Measurements from ENCODE around the gene BIN2. TPM values are rescaled to one million over a fixed set of nuclear protein-coding genes. Genes with fewer than 3 reads are reported as not detected.

Gene BIN2
- total and polyA plus RNA-seq, 9 of the 15 experiments (the other 6 are each of a cell fraction or from before 2014, with no cell fraction given) = 0.04 to 0.39 (median 0.25) TPM; not detected in 1

DNA sequence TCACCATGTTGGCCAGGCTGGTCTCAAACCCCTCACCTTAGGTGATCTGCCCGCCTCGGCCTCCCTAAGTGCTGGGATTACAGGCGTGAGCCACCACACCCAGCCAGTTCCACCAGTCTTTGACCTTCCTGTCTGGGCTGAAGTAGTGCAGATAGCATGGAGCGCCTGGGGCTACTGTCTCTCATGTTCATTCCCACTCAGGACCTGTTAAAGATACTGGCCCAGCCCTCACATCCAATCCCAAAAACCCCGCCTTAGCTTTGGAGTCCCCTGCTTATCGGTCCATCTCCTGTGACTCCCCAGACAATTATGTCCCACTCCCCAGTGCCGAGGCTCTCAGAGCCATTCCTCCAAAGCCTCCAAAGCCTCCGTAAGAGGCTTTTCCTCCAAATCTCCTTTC is 34.5 kb upstream of the BIN2 start:
- ATAC-seq (no peak), FAIRE-seq (no peak), DNase-seq (ENCODE audit: extremely low read depth in 1 of 4, low spot score in 3 of 4) (no peak)
- Histone ChIP-seq H2AFZ (ENCODE audit: low read depth, low read length) (no peak overlapping the region), H4K20me1 (replicated peaks; ENCODE audit: control insufficient read depth, insufficient read depth, low read length) (no peaks in the 10 kb centered on the region), H3K4me3 (no peak overlapping the region), H3K4me2 (ENCODE audit: insufficient read depth, low read length) (no peak overlapping the region), H3K27me3 (ENCODE audit: control insufficient read depth in 2 of 2, insufficient read depth in 2 of 2, low read length in 2 of 2) (no peaks in the 10 kb centered on the region), H3K4me1 (replicated peaks in 1 of 2; ENCODE audit: control insufficient read depth in 2 of 2, insufficient read depth in 2 of 2, low read length in 2 of 2) (peaks cover 14 to 26% of the 10 kb centered on the region in 2 experiments), H3K9me3 (replicated peaks; ENCODE audit: control insufficient read depth, insufficient read depth, low read depth, low read length) (no peaks in the 10 kb centered on the region), H3K9ac (ENCODE audit: insufficient read depth in 1 of 2, low read depth in 2 of 2, low read length in 2 of 2) (no peak overlapping the region), H3K9me1 (ENCODE audit: control insufficient read depth, insufficient read depth, low read length) (no peaks in the 10 kb centered on the region), H3K36me3 (ENCODE audit: control insufficient read depth, insufficient read depth, low read length) (no peaks in the 10 kb centered on the region), H3K79me2 (ENCODE audit: control insufficient read depth, insufficient read depth, low read length) (no peaks in the 10 kb centered on the region), H3K27ac (ENCODE audit: extremely low read depth, low read depth, low read length) (no peak overlapping the region)
- ChIA-PET CTCF (ENCODE audit: low intra/inter-chr PET ratio) (no interaction called here), POLR2A (no interaction called here)
- 75% methylated on average over 6 of the region's 8 CpGs for WGBS (ENCODE audit: insufficient coverage, low coverage, missing lambda C conversion rate)
- intact Hi-C loops (cut with micrococcal nuclease) (no loop called here), in situ Hi-C loops (cut with MboI) (no loop called here)
- TF ChIP-seq, protein P1, sequence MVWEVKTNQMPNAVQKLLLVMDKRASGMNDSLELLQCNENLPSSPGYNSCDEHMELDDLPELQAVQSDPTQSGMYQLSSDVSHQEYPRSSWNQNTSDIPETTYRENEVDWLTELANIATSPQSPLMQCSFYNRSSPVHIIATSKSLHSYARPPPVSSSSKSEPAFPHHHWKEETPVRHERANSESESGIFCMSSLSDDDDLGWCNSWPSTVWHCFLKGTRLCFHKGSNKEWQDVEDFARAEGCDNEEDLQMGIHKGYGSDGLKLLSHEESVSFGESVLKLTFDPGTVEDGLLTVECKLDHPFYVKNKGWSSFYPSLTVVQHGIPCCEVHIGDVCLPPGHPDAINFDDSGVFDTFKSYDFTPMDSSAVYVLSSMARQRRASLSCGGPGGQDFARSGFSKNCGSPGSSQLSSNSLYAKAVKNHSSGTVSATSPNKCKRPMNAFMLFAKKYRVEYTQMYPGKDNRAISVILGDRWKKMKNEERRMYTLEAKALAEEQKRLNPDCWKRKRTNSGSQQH (CRISPR knock-in tag; IDR thresholded peaks at IDR 0.05) = no peak
- TF ChIP-seq TCF3 (CRISPR knock-in tag; IDR thresholded peaks at IDR 0.05) (no peak), ZNF143 (CRISPR knock-in tag; IDR thresholded peaks at IDR 0.05) (no peak), KDM1A (IDR thresholded peaks at IDR 0.05) (no peak), POLR3A (IDR thresholded peaks at IDR 0.05; ENCODE audit: borderline replicate concordance, extremely low read depth, insufficient read depth, insufficient read length) (no peak), SRF (CRISPR knock-in tag; IDR thresholded peaks at IDR 0.05) (no peak), TRIM28 (IDR thresholded peaks at IDR 0.05) (no peak)
- TF ChIP-seq, protein P2, sequence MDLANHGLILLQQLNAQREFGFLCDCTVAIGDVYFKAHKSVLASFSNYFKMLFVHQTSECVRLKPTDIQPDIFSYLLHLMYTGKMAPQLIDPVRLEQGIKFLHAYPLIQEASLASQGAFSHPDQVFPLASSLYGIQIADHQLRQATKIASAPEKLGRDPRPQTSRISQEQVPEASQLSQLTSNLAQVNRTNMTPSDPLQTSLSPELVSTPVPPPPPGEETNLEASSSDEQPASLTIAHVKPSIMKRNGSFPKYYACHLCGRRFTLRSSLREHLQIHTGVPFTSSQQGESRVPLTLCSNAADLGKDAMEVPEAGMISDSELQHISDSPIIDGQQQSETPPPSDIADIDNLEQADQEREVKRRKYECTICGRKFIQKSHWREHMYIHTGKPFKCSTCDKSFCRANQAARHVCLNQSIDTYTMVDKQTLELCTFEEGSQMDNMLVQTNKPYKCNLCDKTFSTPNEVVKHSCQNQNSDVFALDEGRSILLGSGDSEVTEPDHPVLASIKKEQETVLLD (IDR thresholded peaks at IDR 0.05) = no peak
- no TSS peak for BruUV-seq (replicated peaks)

Data from K562 (cell line).